ENCODE results near the gene SLC18B1.

SLC18B1 gene

GRCh38 chr6:132797951-132798868, at the start of gene SLC18B1:
TSS of gene SLC18B1 (minus strand) at chr6:132798637. CDS start at chr6:132798456, 181 bp downstream.
- no peak for DNase-seq

GRCh38 chr6:132843316-132844035, 45.0 kb upstream of the SLC18B1 start:
- no peak for DNase-seq

GRCh38 chr6:132841966-132842365, 43.5 kb upstream of the SLC18B1 start:
- no peak for DNase-seq

GRCh38 chr6:132832891-132833290, 34.5 kb upstream of the SLC18B1 start:
- no peak for DNase-seq

GRCh38 chr6:132830334-132830751, 31.9 kb upstream of the SLC18B1 start:
- DNase-seq, result no peak

- DNase-seq, result no peak
Observed at GRCh38 chr6:132820629-132821381, 22.4 kb upstream of the SLC18B1 start.

GRCh38 chr6:132819405-132820161, 21.1 kb upstream of the SLC18B1 start:
- DNase-seq, result no peak

GRCh38 chr6:132818404-132819359, 20.2 kb upstream of the SLC18B1 start:
- no peak for DNase-seq

GRCh38 chr6:132817554-132818403, 19.3 kb upstream of the SLC18B1 start:
- no peak for DNase-seq

GRCh38 chr6:132816660-132817059, 18.2 kb upstream of the SLC18B1 start:
- no peak for DNase-seq

GRCh38 chr6:132814716-132815570, 16.5 kb upstream of the SLC18B1 start:
- no peak for DNase-seq

- no peak for DNase-seq
Observed at GRCh38 chr6:132813173-132813856, 14.9 kb upstream of the SLC18B1 start.

GRCh38 chr6:132812756-132813172, 14.3 kb upstream of the SLC18B1 start:
- no peak for DNase-seq

- no peak for DNase-seq
Observed at GRCh38 chr6:132812255-132812732, 13.9 kb upstream of the SLC18B1 start.

- DNase-seq, result no peak
Observed at GRCh38 chr6:132811276-132811675, 12.8 kb upstream of the SLC18B1 start.

- no peak for DNase-seq
Observed at GRCh38 chr6:132805548-132805947, 7.1 kb upstream of the SLC18B1 start.

- no peak for DNase-seq
Observed at GRCh38 chr6:132804251-132804650, 5.8 kb upstream of the SLC18B1 start.

- DNase-seq, result no peak
Observed at GRCh38 chr6:132800656-132801055, 2.2 kb upstream of the SLC18B1 start.

Data from GDM1 (cell line).